Ramos (cell line): ENCODE results near the gene NECAB2.

Experiments
- in situ Hi-C: fragments of 300-500 bp; cut with MboI; formaldehyde crosslinking; loops from one replicate; pipeline ENCODE4 v1.14.3; 2022; ENCODE audit warnings: low sequenced_read_pairs; ENCODE audit not compliant: unreplicated experiment

The NECAB2 gene

DNA sequence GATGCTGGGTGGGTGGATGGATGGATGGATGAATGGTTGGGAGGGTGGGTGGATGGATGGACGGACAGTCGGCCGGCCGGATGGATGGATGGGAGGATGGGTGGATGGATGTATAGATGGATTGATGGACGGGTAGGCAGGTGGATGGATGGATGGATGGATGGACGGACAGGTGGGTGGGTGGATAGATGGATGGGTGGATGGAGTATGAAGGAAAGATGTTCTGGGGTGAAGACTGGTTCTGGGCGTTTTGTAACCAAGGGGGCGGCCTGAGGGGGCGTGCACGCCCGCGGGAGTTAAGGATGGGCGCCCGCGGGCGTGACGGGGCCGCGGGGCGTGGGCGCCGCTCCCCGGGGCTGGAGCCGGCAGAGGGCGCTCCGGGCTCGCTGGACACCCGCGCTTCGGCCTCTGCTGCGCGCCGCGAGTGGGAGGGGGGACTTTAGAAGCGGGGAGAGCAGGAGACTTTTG, at the start of gene NECAB2:
TSS of gene NECAB2 (plus strand) at position 407 of the 468 bp plus-strand sequence. CDS start 405 bp downstream, outside the sequence.
- in situ Hi-C loops: no loop called here

DNA sequence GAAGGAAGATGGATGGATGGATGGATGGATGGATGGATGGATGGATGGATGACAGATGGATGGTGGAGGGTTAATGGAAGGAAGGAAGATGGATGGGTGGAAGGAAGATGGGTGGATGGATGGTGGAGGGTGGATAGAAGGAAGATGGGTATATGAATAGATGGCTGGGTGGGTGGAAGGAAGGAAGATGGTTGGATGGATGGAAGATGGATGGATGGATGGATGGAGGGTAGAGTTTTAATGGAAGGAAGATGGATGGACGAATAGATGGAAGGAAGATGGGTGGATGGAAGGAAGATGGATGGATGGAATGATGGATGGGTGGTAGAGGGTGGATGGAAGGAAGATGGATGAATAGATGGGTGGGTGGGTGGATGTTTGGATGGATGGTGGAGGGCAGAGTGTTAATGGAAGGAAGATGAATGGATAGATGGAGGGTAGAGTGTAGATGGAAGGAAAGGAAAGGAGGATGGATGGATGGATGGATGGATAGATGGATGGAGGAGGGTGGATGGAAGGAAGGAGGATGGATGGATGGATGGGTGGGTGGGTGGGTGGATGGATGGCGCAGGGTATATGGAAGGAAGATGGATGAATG, 47.1 kb upstream of the NECAB2 start:
- in situ Hi-C loops: no loop called here

DNA sequence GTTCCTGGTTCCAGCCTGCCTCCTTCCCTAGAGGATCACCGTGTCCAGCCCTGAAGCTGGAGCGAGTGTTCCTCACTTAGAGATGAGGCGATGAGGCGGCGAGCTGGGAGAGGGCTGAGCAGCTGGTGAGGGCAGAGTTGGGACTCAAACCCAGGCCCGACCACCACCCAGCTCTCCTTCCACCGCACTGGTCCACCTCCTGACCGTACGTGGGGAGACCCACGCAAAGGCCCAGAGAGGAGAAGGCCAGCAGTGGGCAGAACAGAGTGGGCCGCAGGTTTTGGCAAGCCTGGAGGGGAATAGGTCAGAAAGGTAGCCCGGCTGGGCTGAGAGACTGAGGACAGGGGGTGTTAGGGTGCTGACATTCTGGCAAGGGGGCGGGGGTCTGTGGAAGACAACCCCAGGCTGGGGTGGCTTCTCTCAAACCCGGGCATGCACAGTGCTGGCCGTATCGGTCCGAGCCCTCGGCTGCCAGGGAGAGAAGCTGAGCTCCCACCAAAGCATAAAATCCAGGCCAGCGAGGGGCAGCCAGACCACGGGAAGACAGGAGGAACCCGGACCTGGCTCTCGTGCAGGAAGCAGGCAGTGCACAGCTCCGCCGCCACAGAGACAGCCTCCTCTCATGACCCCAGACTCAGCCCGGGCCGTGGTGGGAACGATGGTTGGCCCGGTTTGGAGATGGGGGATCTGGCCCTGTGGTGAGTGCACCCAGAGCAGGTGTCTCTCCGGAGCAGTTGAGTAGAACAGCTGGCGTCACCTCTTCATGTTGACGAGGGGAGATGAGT, 44.3 kb upstream of the NECAB2 start:
- in situ Hi-C loops: no loop called here

DNA sequence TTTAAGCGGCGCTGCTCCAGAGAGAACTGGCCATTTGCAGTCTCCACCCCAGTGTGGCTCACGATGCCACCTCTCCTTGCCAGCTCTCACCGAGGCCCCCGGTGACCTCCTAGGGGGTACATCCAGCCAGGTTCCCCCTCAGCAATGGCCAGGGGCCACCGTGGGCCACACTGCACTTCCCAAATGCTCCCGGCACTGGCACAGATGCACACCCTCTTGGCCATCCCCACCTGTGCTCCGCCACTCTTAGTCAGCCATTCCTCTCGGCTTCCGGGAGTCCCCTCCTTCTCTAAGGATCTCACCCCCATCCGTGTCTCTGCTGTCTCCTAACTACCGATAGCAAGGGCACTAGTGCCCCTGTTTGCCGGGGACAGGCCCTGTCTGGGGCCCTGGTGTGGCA, 43.4 kb upstream of the NECAB2 start:
- in situ Hi-C loops: no loop called here

DNA sequence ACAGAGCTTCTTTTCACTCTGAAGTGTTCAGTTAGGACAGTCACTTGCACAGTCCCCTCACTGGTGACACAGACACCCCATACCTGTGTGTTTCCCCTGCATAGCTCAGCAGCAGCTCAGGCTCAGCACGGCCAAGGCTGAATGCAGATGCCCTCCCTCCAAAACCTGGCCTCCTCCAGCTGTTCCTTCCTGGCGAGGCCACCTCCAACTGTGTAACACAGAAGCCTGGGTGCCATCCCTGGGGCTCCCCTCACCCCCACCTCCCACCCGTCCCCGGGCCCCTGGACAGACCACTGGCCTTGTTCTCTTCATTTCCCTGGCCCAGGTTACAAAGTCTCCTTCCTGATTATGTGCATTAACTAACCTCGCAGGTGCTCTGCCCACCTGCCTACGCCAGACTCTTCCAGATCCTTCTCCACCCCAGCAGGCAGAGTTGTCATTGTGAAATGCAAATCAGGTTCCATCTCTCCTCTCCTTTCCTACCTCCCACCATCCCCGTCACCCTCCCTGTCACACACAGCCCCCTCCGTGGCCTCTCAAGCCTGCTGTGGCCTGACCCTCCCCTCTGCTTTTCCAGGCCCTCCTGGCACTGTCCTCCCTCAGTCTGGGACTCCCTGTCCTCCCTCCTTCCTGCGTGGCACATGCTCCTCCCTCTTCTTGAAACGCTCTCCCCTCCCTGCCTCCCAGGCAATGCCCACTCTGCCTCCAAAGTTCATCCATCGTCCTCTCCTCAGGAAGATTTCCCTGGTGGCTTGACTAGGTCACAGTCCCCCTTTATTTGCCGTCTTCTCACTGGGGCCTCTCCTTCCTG, 42.7 kb upstream of the NECAB2 start:
- in situ Hi-C loops: no loop called here

DNA sequence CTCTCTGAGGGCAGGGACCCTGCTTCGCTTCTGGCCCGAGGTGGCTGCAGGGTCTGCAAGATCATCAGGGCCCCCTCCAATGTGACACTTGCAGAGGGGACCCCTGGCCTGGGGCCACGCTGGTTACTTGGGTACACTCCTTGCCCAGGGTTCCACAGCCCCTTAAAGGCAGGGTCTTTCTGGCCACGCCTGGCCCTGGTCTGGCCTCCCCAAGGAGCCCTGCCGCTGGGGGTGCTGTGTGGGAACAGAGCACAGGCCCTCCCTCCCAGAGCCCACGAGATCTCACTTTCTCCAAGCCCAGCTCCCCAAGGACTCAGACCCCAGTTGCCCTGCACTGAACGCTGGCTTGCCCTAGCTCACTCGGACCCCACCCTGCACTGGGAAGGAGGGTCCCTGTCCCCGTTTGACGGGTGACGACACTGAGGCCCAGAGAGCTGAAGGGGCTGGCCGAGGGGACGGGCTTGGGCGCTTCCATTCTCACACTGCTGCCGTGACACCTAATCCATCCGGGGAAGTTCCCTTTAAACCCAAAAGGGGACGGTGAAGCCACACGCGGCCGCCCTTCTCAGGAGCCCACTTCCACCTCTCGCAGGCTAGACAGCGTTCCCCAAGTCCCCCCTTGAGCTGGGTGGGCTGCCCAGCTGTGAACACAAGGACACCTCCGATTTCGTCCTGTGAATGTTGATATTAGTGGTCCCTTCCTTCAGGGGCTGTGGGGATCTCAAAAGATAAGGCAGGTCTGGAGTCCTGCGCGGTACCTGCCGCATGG, 41.9 kb upstream of the NECAB2 start:
- in situ Hi-C loops: no loop called here

DNA sequence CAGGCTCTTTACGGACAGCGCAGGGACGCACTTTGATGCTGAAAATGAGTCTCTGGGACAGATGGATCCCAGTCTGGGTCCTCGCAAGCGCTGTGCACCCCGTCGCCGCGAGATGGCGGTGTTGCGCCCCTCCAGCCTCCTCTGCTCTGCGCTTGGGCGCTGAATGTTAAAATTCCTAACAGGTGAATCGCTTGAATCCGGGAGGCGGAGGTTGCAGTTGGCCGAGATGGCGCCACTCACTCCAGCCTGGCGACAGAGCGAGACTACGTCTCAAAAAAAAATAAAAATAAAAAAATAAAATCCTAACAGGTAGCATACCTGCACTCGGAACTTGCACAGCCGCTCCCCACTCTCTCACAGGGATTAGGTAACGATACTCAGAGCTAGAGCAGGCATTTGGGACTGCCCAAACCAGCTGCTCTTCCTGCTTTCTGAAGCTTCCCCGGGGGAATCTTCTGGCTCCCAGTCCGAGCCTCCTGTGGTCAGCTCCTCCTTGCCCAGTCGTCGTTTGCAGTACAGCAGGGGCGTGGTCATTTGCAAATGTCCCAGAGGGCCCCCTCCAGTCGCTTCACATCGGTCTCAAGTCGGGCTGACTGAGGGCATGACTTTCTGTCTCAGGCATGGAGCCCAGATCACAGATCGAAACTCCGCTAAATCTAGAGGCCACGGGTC, 41.2 kb upstream of the NECAB2 start:
- in situ Hi-C loops: no loop called here

DNA sequence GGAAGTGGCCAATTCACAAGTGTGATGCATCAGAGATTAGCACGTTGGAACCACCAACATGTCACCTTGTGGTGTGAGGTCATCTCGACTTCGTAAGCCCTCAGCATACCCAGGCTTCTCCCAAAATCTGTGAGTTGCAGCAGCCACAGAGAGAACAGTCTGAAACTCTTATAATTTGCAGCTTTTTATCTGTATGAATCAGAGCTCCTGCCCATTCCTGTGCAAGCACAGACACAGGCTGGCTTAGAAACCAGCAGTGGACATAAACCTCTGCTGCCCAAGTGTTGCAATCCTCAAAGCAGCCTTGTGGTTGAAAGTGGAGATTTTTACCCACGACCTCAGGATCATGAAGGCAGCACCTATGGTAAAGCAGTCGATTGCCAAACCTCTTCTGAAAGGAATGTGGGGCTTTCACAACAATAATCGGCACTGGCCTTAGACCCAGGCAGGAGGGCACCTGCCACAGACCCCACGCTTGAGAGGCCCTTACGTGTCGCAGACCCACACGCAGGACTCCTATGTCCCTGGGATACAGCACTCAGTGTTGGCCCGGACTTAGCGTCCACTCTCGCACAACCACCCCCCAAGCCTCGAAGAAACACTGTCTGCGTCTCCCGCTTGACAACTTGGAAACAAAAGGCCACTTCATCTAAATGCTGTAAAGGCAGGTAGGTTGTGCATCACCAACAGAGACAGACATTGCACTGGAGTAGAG, 39.5 kb upstream of the NECAB2 start:
- in situ Hi-C loops: no loop called here

DNA sequence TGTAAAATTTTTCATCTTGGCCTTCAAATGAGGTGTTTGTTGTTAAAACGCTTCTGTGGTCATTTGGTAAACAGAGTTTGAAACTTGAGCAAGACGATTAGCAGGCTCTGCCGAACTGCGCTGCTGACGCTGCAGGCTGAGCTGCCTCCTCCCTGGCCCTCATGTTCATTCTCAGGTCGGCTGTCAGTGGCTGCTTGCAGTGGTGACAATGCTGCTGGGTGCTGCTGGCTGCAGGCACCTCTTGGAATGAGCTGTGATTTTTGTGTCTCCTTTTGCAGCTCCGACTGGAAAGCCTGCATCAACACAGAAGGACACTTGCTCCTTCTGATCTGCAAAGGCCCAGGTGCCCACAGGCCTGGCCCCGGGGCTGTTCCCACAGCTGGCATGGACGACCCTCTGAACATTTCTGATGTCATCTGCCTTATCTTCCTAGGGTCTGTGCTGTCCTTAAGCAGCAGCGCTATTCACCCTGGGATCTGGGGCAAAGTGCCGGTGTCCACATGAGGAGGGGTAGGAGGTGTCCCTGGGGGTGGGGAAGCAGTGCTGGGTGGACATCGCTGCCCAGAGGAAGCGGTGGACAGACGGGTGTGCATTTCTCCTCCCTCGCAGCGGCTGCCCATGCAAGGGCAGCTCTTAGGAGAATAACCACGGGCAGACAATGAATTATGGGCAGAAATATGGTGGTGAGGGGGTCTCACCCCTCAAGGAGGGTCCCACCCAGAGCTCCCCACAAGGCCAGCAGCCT, 38.1 kb upstream of the NECAB2 start:
- in situ Hi-C loops: no loop called here

DNA sequence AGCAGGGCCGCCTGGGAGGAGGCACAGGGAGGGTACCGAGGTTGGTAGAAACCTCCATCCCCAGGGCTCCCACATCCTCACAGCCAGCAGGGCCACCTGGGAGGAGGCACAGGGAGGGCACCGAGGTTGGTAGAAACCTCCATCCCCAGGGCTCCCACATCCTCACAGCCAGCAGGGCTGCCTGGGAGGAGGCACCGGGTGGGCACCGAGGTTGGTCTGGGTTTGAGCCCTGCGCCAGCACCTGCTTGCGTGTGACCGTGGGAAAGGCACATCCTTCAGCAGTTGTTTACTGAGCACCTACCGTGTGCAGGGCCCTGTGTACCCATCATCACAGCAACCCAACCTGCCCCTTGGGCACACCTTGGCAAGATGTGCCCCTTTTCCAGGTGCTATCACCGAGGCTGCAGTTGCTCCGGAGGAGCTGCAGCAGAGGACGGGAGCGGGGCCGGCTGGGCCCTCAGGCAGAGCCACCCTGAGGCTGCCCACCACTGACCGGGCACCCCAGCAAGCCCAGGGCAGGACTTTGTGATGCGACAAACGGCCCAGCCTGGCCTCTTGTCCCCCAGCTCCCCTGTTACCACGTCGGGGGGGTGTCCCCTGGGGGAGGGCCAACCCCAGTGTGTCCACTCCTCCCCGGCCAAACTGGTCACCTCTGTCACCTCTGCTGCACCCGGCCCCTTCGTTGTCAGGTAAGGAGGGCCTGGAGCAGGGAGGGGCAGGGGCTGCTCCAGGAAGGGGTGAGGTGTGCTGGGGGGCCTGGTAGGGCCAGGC, 37.1 kb upstream of the NECAB2 start:
- in situ Hi-C loops: no loop called here

DNA sequence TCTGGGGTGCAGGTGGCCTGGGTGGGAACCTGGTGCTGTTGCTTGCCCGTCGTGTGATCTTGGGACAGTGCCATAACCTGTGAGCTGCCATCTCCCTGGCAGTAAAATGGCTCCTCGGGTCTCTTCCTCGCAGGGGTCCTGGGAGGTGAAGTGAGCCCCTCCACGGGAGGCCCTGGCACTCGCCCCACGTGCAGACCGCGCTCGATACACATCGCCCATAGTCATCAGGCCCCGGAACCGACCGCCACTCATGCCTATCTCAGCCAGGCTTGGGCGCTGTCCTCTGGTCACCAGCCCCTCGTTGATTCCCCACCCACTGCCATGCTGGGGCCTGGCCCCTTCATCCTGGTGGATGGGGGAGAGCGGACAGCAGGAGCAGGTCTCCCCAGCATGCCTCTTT, 36.5 kb upstream of the NECAB2 start:
- in situ Hi-C loops: no loop called here

DNA sequence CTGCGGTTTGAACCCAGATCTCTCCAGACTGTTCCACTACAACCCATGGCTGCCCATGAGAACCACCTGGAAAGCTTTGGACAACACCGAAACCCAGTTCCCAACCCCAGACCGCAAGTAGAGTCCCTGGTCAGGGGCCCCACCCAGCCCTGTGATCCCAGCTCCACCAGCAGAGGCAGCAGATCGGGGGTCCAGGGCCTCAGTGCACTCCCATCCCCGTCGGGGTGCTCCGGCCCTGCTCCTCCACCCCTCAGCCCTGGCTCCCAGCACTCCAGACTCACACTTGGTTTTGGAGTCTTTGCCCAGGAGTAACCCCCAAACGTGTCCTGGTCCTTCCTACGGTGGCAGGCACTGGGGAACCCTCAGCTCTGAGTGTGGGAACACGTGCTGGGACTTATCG, 35.7 kb upstream of the NECAB2 start:
- in situ Hi-C loops: no loop called here

DNA sequence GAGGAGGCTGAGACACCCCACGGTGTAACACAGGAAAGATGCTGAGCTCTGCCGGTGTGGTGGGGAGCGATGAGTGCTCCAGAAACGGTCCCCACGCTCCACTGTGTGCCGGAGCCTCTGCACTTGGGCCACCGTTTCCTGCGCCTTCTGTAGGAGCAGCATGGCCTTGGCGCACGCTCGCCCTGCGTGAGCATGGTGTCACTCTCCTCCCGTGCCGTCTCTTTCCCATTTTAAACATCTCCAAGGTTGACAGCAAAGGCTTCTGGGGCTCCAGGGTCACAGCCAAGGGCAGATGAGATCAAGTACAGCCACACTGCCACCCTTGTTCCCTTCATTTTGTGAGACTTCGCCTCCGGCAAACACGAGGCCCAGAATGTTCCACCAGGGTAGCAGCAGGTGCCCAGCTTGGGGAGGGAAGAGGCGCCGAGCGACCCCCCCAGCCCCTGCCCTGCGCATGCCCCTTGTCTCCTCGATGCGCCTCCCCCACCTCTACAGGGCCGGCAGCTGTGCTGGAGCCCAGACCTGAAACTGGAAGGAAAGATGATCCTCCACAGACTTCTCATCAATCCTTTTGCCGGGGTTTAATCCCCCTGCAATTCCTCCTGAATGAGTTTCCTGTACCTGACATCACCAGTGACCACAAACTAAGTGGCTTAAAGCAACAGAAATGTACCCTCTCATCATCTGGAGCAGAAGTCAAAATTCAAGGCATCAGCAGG, 34.9 kb upstream of the NECAB2 start:
- in situ Hi-C loops: no loop called here

DNA sequence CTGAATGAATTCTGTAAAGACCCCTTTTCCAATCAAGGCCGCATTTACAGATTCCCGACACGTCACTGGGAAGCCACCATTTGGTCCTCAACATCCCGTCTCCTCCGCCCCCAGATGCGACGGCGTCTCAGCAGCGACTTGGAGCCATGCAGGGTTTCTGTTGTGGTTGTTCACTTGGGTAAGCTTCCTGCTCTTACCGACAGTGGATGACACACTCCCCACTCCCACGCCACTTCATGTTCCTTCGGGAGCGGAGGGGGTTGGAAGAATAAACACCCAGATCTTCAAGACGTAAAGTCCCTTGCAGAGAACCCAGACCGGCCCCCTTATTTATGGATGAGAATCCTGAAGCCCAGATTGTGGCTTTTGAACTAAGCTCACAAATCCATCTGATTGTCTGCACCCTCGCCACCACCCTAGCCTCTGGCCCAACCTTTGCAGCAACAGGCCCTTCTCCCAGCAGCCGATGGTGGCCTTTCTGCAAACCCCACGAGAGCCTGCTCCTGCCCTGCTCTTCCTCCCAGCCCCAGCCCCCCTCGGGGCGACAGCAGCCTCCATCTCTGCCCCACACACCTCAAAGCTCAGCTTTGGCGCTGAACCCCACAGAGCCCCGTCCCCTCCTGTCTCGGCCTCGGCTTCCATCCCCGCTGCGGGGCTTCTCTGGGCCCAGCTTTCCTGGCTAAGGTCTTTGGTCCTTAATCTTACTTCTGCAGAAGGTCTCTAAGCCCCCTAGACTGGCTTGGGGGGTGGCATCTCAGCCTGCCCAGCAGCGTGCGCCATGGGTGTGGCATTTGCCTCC, 34.0 kb upstream of the NECAB2 start:
- in situ Hi-C loops: no loop called here

DNA sequence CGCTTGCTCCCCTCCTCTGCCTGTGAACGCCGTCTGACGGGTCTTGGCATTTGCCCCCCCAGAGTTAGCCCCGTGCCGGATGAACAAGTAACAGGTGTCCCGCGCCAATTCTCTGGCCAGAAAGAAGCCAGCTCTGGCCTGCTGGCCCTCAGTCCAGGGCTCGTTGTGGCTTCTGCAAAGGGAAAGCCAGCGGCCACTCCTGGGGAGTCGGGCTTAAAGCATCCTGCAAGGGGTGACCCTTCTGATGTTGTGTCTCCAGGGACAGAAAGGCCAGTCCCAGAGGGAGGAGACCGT, 33.4 kb upstream of the NECAB2 start:
- in situ Hi-C loops: no loop called here

DNA sequence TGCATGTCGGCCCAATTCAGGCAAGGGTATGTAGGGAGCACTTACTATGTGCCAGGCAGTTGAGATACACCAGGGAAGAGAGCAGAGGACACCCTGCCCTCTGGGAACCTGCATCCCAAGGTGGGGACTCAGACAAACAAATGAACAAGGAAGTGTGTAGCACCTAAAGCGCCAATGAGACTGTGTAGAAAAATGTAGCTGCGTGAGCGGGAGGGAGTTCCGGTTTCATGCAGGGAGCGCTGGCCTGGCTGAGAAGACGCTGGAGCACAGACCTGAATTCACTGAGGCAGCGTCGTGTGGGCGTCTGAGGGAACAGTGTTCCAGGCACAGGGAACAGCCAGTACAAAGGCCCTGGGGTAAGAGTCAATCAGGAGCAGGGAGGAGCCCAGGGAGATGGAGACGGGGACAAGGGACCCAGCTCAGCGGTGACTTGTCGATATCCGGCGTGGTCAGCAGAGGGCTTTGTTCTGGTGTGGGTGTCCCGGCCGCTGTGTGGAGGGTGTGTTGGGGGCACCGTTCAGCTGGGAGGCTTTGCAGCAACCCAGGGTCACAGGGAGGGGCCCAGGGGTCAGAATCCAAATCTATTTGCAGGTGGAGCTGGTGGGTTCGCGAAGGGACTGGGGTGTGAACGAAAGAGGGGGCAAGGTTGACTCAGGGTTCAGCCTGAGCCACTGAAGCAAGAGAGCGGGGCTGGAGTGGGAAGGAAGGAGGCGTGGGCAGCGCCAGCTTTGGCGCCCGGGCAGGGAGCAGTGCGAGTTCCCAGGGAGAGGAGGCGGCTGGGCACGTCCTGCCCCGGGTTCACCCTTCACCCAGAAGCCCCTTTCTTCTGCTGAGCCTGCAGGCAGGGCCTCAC, 32.8 kb upstream of the NECAB2 start:
- in situ Hi-C loops: no loop called here
